LNCaP clone FGC (cell line): Measurements from ENCODE around the gene ITPKC.
"Not testable (repeated sequence)": the region's sequence is repeated elsewhere in the genome, so short reads cannot be mapped to it uniquely, and the experiment has no call there.

Source experiments
- DNase-seq: peaks from one replicate; pipeline ENCODE4 v3.0.0-alpha.2; 2011; ENCODE audit warnings: low read depth
- H3K4me3 ChIP-seq: 2 replicates; pipeline ENCODE4 v1.5.1; 2011; ENCODE audit warnings: mild to moderate bottlenecking, low read depth, low read length, control low read depth
- CTCF ChIP-seq: IDR thresholded peaks from 2 replicates; pipeline ENCODE4 v1.5.1; 2012; ENCODE audit warnings: mild to moderate bottlenecking; ENCODE audit not compliant: control insufficient read depth, insufficient read depth; ENCODE audit errors: extremely low read depth

Gene ITPKC

GRCh38 chr19:40781140-40781539 is 64.2 kb downstream of the ITPKC start:
- DNase-seq: no peak
- no peak for TF ChIP-seq CTCF
- no peak overlapping the region for H3K4me3 ChIP-seq

- no peak for TF ChIP-seq CTCF
- DNase-seq: no peak
- no peak overlapping the region for H3K4me3 ChIP-seq
These were observed 66.8 kb downstream of the ITPKC start for GRCh38 chr19:40783711-40784110.

GRCh38 chr19:40784146-40784545 is 67.2 kb downstream of the ITPKC start:
- not testable (repeated sequence) for H3K4me3 ChIP-seq, DNase-seq

- no peak for DNase-seq
- no peak overlapping the region for H3K4me3 ChIP-seq
- TF ChIP-seq CTCF: no peak
These were observed 68.6 kb downstream of the ITPKC start for GRCh38 chr19:40785526-40785925.

- no peak overlapping the region for H3K4me3 ChIP-seq
- no peak for DNase-seq
- no peak for TF ChIP-seq CTCF
These were observed 69.4 kb downstream of the ITPKC start for GRCh38 chr19:40786060-40787037.
